Stimulated activated naive B cell treated with anti-CD40 and anti-IgM and Interleukin-4, amounts not matched to agents 10 μg/mL and 1 μg/mL and 100 μg/mL, for 72 hours (primary cell): ENCODE data around the gene GUCA1A.
"Not testable (repeated sequence)": the region's sequence is repeated elsewhere in the genome, so short reads cannot be mapped to it uniquely, and the experiment has no call there.

ENCODE experiments used
- ATAC-seq, 2 donors: fragments of 150-1000 bp; cut with Tn5 transposase; replicated peaks; 2 replicates each; pipeline ENCODE4 v1.10.0; 2021; ENCODE audit warnings: moderate library complexity in 1 of 2
- DNase-seq: peaks from one replicate; pipeline ENCODE4 v3.0.0; 2021
- H3K27ac Mint-ChIP-seq: one replicate; pipeline ENCODE4 v1.8.0; 2022; ENCODE audit warnings: mild to moderate bottlenecking, mixed read lengths
- H3K27me3 Mint-ChIP-seq, 2 donors: one replicate each; pipeline ENCODE4 v1.8.0; 2022; ENCODE audit warnings: mixed read lengths in 2 of 2
- H3K36me3 Mint-ChIP-seq, 2 donors: one replicate each; pipeline ENCODE4 v1.8.0; 2022; ENCODE audit warnings: mixed read lengths in 2 of 2, mild to moderate bottlenecking in 1 of 2
- H3K4me1 Mint-ChIP-seq, 2 donors: one replicate each; pipeline ENCODE4 v1.8.0; 2022; ENCODE audit warnings: mixed read lengths in 2 of 2, mild to moderate bottlenecking in 1 of 2
- H3K4me3 Mint-ChIP-seq, 2 donors: one replicate each; pipeline ENCODE4 v1.8.0; 2022; ENCODE audit warnings: mild to moderate bottlenecking in 2 of 2, mixed read lengths in 2 of 2, moderate library complexity in 1 of 2
- H3K9me3 Mint-ChIP-seq, 2 donors: one replicate each; pipeline ENCODE4 v1.8.0; 2022; ENCODE audit warnings: mixed read lengths in 2 of 2, mild to moderate bottlenecking in 1 of 2

Gene GUCA1A

DNA sequence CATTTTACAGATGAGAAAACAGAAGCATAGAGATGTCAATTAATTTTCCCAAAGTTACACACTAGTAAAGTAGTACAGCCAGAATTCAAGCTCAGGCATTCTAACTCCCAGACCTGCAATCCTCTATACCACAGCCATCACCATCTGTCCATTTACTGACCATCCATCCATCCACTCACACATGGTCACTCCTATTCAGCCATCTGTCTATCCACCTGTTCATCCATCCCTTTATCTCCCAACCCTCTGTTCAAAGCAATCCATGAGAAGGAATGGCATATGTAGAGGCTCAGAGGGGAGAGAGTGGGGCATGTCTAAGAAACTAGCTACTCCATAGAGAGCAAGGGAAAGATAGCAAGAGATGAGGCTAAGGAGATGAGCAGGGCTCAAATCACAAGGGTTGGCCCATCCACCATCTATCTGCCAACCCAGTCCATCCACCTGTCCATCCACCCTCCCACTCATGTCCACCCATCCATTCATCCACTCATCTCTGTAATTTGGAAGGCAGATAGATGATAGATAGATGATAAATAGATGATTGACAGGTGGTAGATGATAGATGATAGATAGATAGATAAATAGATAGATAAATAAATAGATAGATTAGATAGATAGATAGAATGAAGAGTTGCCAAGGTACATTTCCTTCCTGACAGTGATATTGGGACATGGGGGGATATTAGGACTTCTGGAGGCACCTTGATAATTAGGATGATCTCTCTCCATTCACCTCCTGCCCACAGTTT is 18.5 kb upstream of the GUCA1A start:
- no peak overlapping the region for H3K4me3 Mint-ChIP-seq
- H3K9me3 Mint-ChIP-seq: no peaks in the 10 kb centered on the region
- H3K36me3 Mint-ChIP-seq: no peaks in the 10 kb centered on the region
- ATAC-seq (no peak), DNase-seq (no peak)
- peaks cover 11 to 23% of the 10 kb centered on the region in 2 donors for H3K27me3 Mint-ChIP-seq
- H3K4me1 Mint-ChIP-seq: no peaks in the 10 kb centered on the region
- H3K27ac Mint-ChIP-seq: no peak overlapping the region

DNA sequence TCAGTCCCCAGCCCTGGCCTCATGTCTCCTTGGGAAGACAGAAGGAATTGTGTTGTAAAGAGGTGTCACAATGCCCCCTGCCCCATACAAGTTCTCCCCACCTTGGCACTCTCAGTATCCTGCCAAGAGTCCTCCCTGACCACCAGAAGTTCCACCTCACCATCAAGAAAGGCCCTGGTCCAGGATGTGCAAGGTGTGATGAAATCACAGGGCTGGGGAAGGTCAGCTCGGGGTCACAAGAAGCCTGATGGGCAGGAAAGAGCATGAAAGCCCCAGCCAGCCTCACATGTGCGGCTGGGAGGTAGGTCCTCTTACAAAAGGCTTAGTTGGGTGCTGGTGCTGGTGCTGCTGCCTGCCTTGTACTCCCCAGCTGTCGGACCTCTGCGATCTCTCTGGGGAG is 17.9 kb upstream of the GUCA1A start:
- H3K4me3 Mint-ChIP-seq: no peak overlapping the region
- no peaks in the 10 kb centered on the region for H3K36me3 Mint-ChIP-seq
- H3K27ac Mint-ChIP-seq: no peak overlapping the region
- ATAC-seq (no peak), DNase-seq (no peak)
- peaks cover 13 to 27% of the 10 kb centered on the region in 2 donors for H3K27me3 Mint-ChIP-seq
- no peaks in the 10 kb centered on the region for H3K9me3 Mint-ChIP-seq
- no peaks in the 10 kb centered on the region for H3K4me1 Mint-ChIP-seq

DNA sequence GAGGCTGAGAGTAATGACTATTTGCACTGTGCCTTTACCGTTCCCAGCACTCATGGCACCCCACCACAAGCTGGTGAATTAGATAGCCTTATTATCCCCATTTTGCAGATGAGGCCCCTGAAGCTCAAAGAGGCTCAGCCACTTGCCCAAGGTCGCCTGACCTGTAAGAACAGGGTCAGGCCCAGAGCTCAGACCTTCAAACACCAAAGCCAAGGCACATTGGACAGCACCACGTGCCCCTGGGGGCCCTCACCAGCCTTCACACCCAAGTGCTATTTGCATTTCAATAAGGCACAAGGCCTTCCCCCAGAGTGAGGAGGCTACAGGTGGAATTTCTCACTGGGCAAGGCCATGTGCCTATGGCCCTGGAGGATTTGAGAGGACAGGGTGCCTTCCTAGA is 16.5 kb upstream of the GUCA1A start:
- ATAC-seq (no peak), DNase-seq (no peak)
- Mint-ChIP-seq H3K36me3 (no peaks in the 10 kb centered on the region), H3K9me3 (no peaks in the 10 kb centered on the region), H3K27ac (no peak overlapping the region), H3K27me3 (peaks cover 23 to 32% of the 10 kb centered on the region in 2 donors), H3K4me1 (no peaks in the 10 kb centered on the region), H3K4me3 (no peak overlapping the region)

DNA sequence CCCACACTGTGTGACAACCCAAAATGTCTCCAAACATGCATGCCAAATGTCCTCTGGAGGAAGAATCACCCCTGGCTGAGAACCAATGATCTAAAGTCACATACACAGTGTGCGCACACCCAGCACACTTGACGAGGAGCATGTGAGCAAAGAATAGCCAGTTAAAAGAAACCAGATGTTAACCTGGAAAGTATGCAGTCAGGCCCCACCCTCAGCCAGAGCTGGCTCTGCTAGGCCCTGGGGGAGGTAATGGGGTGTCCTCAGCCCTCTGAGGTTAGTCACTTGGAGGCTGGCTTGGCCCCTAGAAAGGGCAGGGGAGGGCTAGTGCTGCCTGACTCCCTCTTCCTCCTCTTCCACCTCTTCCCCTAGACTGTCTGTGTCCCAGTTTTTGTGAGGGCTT is 15.2 kb upstream of the GUCA1A start:
- DNase-seq: no peak
- peaks cover 0 to 6% of the 10 kb centered on the region in 2 donors for H3K4me1 Mint-ChIP-seq
- no peak overlapping the region for H3K27ac Mint-ChIP-seq
- no peak for ATAC-seq
- peaks cover 22 to 31% of the 10 kb centered on the region in 2 donors for H3K27me3 Mint-ChIP-seq
- no peaks in the 10 kb centered on the region for H3K9me3 Mint-ChIP-seq
- no peaks in the 10 kb centered on the region for H3K36me3 Mint-ChIP-seq
- no peak overlapping the region for H3K4me3 Mint-ChIP-seq

DNA sequence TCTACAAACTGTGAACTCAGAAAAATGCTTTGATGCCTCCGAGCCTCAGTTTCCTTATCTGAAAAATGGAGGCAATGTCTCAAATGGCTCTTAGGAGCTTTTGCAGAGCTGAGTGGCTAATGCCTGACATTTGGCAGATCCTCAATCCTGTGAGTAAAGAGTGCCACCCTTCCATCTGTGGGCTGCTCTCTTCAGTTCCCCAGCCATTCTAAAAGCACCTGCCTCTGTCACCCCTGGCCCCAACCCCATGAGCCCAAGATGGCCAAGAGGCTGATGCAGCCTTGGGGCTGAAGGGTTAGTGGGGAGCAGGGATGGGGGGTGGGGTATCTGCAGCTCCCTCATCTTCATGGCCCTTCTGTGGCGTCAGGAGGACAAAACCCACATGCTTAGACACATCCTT is 14.5 kb upstream of the GUCA1A start:
- H3K4me1 Mint-ChIP-seq: peaks cover 0 to 6% of the 10 kb centered on the region in 2 donors
- no peak overlapping the region for H3K27ac Mint-ChIP-seq
- peaks cover 19 to 27% of the 10 kb centered on the region in 2 donors for H3K27me3 Mint-ChIP-seq
- no peaks in the 10 kb centered on the region for H3K36me3 Mint-ChIP-seq
- DNase-seq (no peak), ATAC-seq (no peak)
- H3K9me3 Mint-ChIP-seq: no peaks in the 10 kb centered on the region
- H3K4me3 Mint-ChIP-seq: no peak overlapping the region

DNA sequence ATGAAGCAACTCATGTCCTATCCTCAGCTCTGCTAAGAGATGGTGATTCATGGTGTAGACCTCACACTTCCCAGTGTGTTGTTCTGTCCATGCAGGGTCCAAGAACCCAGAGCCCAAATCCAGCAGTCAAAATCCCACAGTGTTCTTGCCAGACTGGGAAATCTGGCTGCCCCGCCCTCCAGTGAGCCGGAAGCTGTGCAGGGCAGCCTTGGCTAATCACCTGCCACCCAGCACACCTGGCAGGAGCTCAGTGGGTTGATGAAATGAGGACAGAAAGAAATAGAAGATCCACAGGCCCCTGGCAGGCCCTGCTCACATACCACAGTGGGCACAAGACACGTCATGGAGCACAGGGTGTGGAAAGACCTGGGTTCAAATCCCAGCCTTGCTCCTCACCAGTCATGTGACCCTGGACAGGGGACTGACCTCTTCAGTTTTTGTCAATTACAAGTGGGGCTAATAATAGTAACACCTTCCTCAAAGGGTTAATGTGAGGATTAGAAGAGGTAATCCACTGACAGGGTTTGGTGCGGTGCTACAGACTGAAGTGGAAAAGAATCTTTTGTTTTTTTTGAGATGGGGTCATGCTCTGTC is 13.6 kb upstream of the GUCA1A start:
- peaks cover 0 to 6% of the 10 kb centered on the region in 2 donors for H3K4me1 Mint-ChIP-seq

DNA sequence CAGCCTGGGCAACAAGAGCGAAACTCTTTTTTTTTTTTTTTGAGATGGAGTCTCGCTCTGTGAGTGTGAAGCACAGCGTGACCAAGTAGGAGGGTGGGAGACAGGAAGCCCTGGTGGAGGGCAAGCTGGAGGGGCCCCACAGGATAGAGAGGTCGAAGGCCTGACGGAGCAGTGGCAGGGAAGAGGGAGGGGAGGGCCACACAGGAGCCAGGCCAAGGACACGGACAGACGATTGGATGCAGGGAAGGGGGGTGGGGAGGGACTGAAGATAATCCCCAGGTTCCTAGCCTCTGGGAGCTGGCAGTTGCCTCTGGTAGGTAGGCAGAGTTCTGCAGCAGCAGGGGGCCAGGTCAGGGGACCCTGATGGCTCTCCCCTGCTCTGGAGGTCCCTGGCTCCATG is 10.8 kb upstream of the GUCA1A start:
- Mint-ChIP-seq H3K27ac (no peak overlapping the region), H3K4me3 (no peak overlapping the region), H3K9me3 (no peaks in the 10 kb centered on the region), H3K36me3 (no peaks in the 10 kb centered on the region), H3K27me3 (peaks cover 20 to 22% of the 10 kb centered on the region in 2 donors), H3K4me1 (peaks cover 1 to 16% of the 10 kb centered on the region in 2 donors)
- no peak for DNase-seq
- no peak for ATAC-seq

More for the DNA sequence above, 13.6 kb upstream of the GUCA1A start:
- no peak overlapping the region for H3K4me3 Mint-ChIP-seq
- peaks cover 15 to 22% of the 10 kb centered on the region in 2 donors for H3K27me3 Mint-ChIP-seq
- DNase-seq: no peak
- no peak overlapping the region for H3K27ac Mint-ChIP-seq
- no peak for ATAC-seq
- no peaks in the 10 kb centered on the region for H3K9me3 Mint-ChIP-seq
- H3K36me3 Mint-ChIP-seq: no peaks in the 10 kb centered on the region

DNA sequence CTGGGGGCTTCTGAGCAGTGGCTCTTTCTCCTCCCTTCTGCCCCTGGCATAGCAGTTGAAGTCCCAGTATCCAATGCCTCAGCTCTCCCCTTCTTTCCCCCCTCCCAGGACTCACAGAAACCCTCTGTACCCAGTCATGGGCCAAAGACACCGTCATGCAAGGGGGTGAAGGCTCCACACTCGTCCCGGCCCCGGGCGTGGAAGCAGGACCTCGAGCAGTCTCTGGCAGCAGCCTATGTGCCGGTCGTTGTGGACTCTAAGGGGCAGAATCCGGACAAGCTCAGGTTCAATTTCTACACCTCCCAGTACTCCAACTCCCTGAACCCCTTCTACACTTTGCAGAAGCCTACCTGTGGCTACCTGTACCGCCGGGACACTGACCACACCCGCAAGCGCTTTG is 10.4 kb upstream of the GUCA1A start:
- Mint-ChIP-seq H3K27me3 (peaks cover 20 to 22% of the 10 kb centered on the region in 2 donors), H3K36me3 (no peaks in the 10 kb centered on the region), H3K4me3 (no peak overlapping the region), H3K27ac (no peak overlapping the region), H3K4me1 (peaks cover 1 to 16% of the 10 kb centered on the region in 2 donors), H3K9me3 (no peaks in the 10 kb centered on the region)
- DNase-seq (no peak), ATAC-seq (no peak)

DNA sequence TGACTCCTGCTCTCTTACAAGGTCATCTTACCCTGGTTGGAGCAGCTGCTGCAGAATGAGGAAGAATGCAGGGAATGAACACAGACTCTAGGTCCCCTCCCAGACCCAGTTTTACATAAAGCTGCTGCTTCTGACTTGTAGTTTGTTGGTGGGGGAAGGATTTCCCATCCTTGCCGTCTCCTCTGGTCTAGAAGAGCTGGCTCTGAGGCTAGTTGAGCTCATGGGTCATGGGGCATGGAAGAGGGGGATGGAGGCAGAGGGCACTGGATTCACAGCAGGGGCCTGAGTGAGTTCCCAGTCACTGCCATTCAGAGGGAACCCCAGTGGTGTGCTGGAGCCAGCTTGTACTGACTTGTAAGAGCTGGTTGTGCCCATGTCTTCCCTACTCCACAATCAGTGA is 9.2 kb upstream of the GUCA1A start:
- H3K36me3 Mint-ChIP-seq: no peaks in the 10 kb centered on the region
- H3K27ac Mint-ChIP-seq: no peak overlapping the region
- no peak for ATAC-seq
- H3K4me1 Mint-ChIP-seq: peaks cover 1 to 16% of the 10 kb centered on the region in 2 donors
- H3K27me3 Mint-ChIP-seq: peaks cover 27 to 29% of the 10 kb centered on the region in 2 donors
- H3K4me3 Mint-ChIP-seq: no peak overlapping the region
- no peak for DNase-seq
- H3K9me3 Mint-ChIP-seq: no peaks in the 10 kb centered on the region

DNA sequence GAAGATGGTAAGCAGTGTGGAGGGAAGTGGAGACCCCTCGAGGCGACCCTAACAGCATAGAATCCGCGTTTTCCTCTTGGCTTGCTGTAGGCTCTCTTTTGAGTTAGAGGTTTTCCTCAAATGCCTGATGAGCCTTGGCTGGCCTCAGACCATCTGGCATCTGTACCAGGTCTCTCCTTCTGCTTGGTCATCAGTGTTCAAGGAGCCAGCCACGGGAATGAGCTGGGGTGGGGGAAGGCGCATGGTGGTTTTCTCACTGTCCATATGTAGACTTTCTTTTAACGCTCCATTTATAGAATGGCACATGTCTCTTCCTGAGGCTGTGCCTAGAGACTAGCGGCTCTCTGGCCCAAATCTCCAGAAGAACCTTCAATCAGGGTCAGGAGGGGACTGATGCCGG is 8.1 kb upstream of the GUCA1A start:
- H3K9me3 Mint-ChIP-seq: no peaks in the 10 kb centered on the region
- H3K27me3 Mint-ChIP-seq: peaks cover 27 to 29% of the 10 kb centered on the region in 2 donors
- peaks cover 1 to 16% of the 10 kb centered on the region in 2 donors for H3K4me1 Mint-ChIP-seq
- H3K36me3 Mint-ChIP-seq: no peaks in the 10 kb centered on the region
- ATAC-seq (no peak), DNase-seq (no peak)
- no peak overlapping the region for H3K4me3 Mint-ChIP-seq
- H3K27ac Mint-ChIP-seq: no peak overlapping the region

DNA sequence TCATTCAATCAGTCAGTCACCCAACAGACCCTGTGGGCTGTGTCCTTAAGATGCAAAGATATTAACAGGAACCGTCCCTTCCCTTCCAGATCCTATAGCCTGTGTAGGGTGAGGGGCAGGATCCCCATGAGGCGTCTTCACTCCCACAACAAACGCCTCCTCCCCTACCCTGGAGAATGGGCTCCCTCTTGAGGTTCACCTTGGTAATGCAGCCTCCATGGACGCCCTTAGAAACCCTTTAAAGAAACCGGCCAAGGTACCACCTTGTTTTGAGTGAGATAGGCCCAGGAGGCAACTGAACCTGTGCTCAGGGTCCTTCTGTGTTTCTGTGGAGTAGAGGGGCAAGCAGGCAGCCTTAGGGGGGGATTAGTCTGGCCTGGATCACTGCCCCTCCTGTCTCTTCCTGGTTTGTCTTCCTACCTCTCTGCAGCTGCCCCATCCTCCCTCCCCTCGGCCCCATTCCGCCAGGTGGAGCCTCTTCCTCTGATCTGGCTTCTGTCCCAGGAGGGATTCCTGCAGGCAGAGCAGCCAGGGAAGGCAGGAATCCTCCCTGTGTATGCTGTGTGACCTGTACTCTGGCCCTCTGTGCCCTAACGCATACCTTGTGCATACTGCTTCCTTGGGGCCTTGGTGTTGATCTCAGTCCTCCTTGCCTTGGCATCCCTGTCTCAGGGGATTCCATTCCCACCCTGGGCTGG is 6.6 kb upstream of the GUCA1A start:
- Mint-ChIP-seq H3K4me3 (no peak overlapping the region), H3K4me1 (peaks cover 1 to 16% of the 10 kb centered on the region in 2 donors)

DNA sequence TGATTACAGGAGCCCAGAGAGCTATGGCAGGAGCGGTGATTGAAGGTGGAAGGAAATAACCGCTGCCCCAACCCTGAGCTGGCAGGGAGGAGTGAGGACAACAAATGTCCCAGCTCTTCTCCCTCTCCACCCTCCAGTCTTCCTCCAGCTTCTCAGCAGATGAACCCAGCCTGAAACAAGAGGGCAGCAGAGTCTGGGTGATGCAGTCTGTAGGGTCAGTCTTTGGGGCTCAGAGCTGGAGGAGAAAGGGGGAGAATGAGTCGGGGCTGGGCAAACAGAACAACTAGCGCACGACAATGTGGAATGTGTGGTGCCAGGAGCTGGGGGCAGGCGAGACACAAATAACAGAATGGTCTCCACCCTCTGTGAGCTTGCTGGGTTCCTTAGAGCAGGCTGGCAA is 4.5 kb upstream of the GUCA1A start:
- H3K4me1 Mint-ChIP-seq: peaks cover 1 to 10% of the 10 kb centered on the region in 2 donors
- no peak for ATAC-seq
- H3K27ac Mint-ChIP-seq: no peak overlapping the region
- H3K36me3 Mint-ChIP-seq: no peaks in the 10 kb centered on the region
- no peaks in the 10 kb centered on the region for H3K9me3 Mint-ChIP-seq
- no peak for DNase-seq
- H3K27me3 Mint-ChIP-seq: peaks cover 12% of the 10 kb centered on the region in 2 donors
- H3K4me3 Mint-ChIP-seq: no peak overlapping the region

More for the DNA sequence above, 6.6 kb upstream of the GUCA1A start:
- Mint-ChIP-seq H3K9me3 (no peaks in the 10 kb centered on the region), H3K36me3 (no peaks in the 10 kb centered on the region), H3K27me3 (peaks cover 15 to 22% of the 10 kb centered on the region in 2 donors), H3K27ac (no peak overlapping the region)
- peak; percentile 87 to 89 for ATAC-seq
- peak; percentile 41 for DNase-seq

DNA sequence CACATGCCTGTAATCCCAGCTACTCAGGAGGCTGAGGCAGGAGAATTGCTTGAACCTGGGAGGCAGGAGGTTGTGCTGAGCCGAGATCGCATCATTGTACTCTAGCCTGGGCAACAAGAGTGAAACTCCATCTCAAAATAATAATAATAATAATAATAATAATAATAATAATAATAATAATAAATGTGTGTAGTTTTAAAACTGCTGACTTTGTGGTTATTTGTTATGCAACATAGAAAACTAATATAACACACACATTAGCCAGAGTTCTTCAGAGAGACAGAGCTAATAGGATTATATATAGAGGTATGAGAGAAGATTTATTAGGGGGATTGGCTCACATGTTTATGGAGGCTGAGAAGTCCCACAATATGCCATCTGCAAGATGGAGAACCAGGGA is 3.4 kb upstream of the GUCA1A start:
- H3K36me3 Mint-ChIP-seq: not testable (repeated sequence)

DNA sequence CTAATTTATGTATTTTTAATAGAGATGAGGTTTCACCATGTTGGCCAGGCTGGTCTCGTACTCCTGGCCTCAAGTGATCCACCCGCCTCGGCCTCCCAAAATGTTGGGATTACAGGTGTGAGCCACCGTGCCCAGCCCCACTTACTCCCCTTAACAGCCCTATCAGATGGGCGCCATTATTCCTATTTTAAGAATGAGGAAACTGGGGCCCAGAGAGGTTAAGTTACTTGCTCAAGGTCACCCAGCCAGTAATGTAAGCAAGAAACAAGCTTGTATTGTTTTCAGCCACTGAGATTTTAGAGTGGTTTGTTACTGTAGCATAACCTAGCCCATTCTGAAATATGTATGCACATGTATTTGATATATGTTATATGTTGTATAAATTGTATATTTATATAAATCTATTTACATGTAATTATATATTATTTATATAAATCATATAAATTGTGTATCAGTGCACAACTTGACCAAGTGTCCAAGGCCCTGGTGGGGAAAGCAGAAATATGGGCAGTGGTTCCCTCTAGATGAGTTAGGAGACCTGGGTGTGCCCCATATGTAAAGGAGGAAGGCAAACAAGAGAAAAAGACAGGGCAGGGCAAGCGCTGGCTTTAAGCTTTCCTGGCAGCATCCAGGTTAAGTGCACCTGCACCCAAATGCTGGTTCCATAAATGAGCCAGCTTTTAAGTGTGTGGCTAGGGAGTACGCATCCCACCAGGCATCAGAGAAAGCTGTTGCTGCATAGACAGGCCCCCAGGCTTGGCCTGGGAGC is 1.2 kb upstream of the GUCA1A start:
- H3K36me3 Mint-ChIP-seq: no peaks in the 10 kb centered on the region
- peaks cover 0 to under 1% of the 10 kb centered on the region in 2 donors for H3K4me1 Mint-ChIP-seq
- DNase-seq (no peak), ATAC-seq (no peak)
- no peak overlapping the region for H3K4me3 Mint-ChIP-seq
- H3K27me3 Mint-ChIP-seq: peaks cover 7 to 19% of the 10 kb centered on the region in 2 donors
- H3K9me3 Mint-ChIP-seq: no peaks in the 10 kb centered on the region
- H3K27ac Mint-ChIP-seq: no peak overlapping the region

More for the DNA sequence above, 3.4 kb upstream of the GUCA1A start:
- not testable (repeated sequence) for H3K9me3 Mint-ChIP-seq, H3K4me3 Mint-ChIP-seq, ATAC-seq, H3K27ac Mint-ChIP-seq, DNase-seq, H3K4me1 Mint-ChIP-seq
- H3K27me3 Mint-ChIP-seq: peaks cover 12% of the 10 kb centered on the region in 2 donors
